ENCODE data around the gene RPS3A. TPM values are rescaled to one million over a fixed set of nuclear protein-coding genes. Genes with fewer than 3 reads are reported as not detected.

The RPS3A gene
- total and polyA plus RNA-seq, 2 donors (not counting 3 experiments of a cell fraction or from before 2014, with no cell fraction given) = 1,367 to 1,494 TPM

DNA sequence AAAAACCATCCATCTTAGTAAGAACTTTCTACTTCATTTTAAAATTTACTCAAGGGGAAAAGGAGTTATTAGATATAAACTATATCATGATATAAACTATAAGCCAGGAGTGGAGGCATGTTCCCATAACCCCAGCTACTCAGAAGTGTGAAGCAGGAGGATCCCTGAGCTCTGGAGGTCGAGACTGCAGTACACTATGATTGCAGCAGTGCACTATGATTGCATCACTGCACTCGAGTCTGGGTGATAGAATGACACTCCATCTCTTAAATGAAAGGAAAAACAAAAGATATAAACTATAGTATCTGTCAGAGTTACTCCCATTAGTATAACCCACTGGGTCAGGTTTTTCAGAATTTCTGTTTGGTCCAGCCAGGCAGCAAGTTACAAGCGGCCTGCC, 47.6 kb downstream of the RPS3A start:
- BruUV-seq (replicated peaks) = no TSS peak
- DNase-seq (ENCODE audit: low read depth, low spot score) = no peak
- Histone ChIP-seq H3K79me2 (ENCODE audit: control insufficient read depth, insufficient read depth, low read length) (no peaks in the 10 kb centered on the region), H3K4me3 (replicated peaks in 1 of 3; ENCODE audit: insufficient read depth in 1 of 3, low read depth in 1 of 3, low read length in 3 of 3) (no peak overlapping the region), H3K4me1 (ENCODE audit: control insufficient read depth, extremely low read depth, insufficient read depth, low read length) (no peaks in the 10 kb centered on the region), H3K36me3 (ENCODE audit: control insufficient read depth in 2 of 2, extremely low read depth in 1 of 2, insufficient read depth in 2 of 2, low read length in 2 of 2) (peaks cover 12 to 20% of the 10 kb centered on the region in 2 experiments), H3K27ac (ENCODE audit: insufficient read depth, low read depth, low read length) (no peak overlapping the region), H3K9ac (replicated peaks; ENCODE audit: extremely low read depth, insufficient read depth, low read length) (no peak overlapping the region), H3K27me3 (ENCODE audit: control insufficient read depth in 2 of 2, insufficient read depth in 2 of 2, low read length in 2 of 2) (no peaks in the 10 kb centered on the region), H4K20me1 (replicated peaks; ENCODE audit: control insufficient read depth, extremely low read depth, insufficient read depth, low read length) (no peaks in the 10 kb centered on the region), H2AFZ (ENCODE audit: low read depth, low read length) (no peak overlapping the region), H3K4me2 (ENCODE audit: insufficient read depth, low read length) (no peak overlapping the region), H3K9me1 (replicated peaks; ENCODE audit: control insufficient read depth, extremely low read depth, insufficient read depth, low read length) (no peaks in the 10 kb centered on the region), H3K9me3 (replicated peaks; ENCODE audit: control insufficient read depth, insufficient read depth, low read length) (no peaks in the 10 kb centered on the region)
- no peak for FAIRE-seq
- intact Hi-C loops (cut with micrococcal nuclease) (no loop called here), dilution Hi-C loops (cut with MboI; ENCODE audit: extremely low pct_ligation_motif_present, low sequenced_read_pairs) (no loop called here)
- CTCF ChIA-PET = interaction anchor here (1.7 kb wide), 1 partner anchor 216 kb away, joined by 4 read pairs; no protein-coding TSS in a partner anchor
- POLR2A ChIA-PET = no interaction called here
- TF ChIP-seq FOS (IDR thresholded peaks at IDR 0.05; ENCODE audit: borderline replicate concordance, insufficient read depth, low read length) (no peak), CTCF (IDR thresholded peaks at IDR 0.05; ENCODE audit: extremely low read depth in 1 of 2, insufficient read depth in 1 of 2, low read depth in 1 of 2, low read length in 2 of 2) (no peak), POLR2AphosphoS5 (IDR thresholded peaks at IDR 0.05; ENCODE audit: insufficient read depth, low read depth, low read length) (no peak), POLR2A (IDR thresholded peaks at IDR 0.05; ENCODE audit: low read depth, low read length) (no peak), MYC (IDR thresholded peaks at IDR 0.05; ENCODE audit: low read depth, low read length) (no peak), EZH2 (IDR thresholded peaks at IDR 0.05; ENCODE audit: borderline replicate concordance, low read depth, low read length, severe bottlenecking) (no peak), GATA2 (IDR thresholded peaks at IDR 0.05; ENCODE audit: insufficient read depth, insufficient read length, low read depth, low read length) (no peak), JUN (IDR thresholded peaks at IDR 0.05; ENCODE audit: borderline replicate concordance, insufficient read depth, insufficient read length, low read depth) (no peak), MAX (IDR thresholded peaks at IDR 0.05; ENCODE audit: insufficient read depth, insufficient read length) (no peak)

All from endothelial cell of umbilical vein (primary cell).